Glomerular visceral epithelial cell (primary cell): ENCODE measurements around the gene ADGRD2.

Experiments
- DNase-seq: peaks from one replicate; pipeline ENCODE4 v3.0.0-alpha.2; 2016; ENCODE audit errors: extremely low spot score

The ADGRD2 gene

DNA sequence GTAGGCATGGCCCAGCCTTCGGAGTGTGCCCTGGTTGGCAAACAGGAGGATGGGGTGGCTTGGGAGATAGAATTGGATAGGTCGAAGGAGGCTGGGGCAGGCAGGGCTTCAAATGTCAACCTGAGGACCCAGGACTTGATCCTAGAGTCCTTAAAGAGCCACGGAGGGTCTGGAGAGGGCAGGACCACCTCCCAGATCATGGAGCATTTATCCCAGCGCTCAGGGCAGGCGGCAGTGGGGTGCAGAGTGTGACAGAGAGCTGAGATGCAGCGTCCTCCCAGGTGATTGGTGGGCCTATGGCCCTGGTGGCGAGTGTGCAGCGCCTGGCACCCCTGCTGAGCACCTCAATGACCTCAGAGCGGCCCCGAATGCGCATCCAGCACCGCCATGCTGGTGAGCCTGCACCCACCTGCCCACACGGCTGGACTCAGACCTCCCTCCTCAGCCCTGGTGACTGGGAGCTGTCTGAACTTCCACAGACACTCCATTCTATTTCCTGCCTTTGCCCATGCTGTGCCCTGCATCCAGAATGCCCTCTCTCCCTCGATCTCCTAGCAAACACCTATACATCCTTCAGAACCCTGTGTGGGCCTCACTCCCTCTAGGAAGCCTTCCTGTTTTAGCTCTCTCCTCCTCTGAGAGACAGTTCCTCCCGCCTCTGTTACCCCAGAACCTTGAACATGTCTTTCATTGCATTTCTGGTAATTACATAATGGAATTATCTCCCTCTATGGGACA, 6.3 kb downstream of the ADGRD2 start:
- DNase-seq: no peak

DNA sequence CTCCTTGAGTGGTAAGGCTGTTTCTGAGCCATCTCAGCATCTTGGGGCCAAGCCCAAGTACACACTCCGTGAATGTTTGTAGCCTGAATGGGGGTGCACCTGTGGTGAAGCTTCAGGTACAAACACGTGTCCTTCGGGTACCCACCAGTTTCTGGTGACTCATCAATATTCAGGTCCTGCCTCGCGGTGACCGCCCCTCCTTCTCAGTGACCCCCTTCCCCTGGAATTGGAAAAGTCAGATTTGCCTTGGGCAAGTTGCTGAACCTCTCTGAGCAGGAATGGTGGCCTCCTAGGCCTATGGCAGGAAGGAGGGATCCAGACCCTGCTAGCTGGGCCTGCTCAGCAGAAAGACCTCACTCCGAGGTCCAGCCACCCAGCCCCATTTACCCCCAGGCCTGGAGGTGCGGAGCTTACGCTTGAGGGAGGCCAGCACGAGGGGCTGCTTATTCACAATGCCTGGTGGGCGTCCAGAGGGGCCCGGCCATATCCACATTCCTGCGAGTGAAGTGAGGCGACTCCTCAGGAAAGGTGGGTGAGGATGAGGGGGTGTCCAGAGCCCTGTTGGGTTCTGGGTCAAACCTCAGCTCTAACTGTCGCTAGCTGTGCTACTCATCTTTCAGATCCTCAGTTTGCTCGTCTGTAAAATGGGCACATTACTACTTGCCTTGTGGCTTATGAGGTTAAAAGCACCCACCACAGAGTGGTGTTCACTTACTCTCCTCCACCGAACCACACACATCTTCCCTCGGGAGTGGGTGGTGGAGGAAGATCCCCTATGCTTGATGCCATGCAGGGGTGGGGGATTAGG, 7.0 kb downstream of the ADGRD2 start:
- no peak for DNase-seq

DNA sequence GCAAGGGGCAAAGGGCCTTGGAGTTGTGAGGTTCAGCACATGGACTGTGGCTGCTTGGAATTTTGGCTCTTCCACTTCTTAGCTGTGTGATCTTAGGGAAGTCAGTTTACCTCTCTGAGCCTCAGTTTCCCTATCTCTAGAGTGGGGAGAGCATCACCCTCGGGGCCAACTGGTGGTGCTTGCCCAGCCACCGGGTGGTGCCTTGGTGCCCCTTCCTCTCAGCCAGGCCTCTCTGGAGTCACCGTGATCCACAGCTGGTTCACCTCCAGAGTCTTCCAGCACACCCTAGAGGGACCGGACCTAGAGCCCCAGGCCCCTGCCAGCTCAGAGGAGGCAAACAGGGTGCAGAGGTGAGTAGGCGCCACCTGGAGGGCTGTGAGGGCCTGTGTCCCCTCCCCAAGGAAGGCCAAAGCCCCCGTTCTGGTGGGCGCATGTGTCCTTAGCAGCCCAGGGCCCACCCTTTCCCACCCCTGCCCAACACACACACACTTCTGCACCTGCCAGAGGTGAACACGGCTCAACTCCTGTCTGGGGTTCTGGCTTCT, 7.7 kb downstream of the ADGRD2 start:
- DNase-seq: no peak

DNA sequence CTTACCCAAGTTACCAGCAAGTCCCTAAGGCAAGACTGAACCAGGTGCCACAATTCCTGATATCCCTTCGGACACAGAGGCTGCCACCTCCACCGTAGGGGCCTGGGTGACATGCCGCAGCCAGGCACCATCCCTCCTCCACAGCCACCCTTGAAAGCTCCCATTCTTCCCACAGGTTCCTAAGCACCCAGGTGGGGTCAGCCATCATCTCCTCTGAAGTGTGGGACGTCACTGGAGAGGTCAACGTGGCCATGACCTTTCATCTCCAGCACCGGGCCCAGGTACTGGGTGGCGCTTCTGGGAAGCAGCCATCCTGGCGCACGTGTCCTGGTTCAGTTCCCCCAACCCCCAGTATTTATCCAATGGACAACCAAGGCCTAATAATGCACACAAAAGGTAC, 8.2 kb downstream of the ADGRD2 start:
- DNase-seq: no peak

DNA sequence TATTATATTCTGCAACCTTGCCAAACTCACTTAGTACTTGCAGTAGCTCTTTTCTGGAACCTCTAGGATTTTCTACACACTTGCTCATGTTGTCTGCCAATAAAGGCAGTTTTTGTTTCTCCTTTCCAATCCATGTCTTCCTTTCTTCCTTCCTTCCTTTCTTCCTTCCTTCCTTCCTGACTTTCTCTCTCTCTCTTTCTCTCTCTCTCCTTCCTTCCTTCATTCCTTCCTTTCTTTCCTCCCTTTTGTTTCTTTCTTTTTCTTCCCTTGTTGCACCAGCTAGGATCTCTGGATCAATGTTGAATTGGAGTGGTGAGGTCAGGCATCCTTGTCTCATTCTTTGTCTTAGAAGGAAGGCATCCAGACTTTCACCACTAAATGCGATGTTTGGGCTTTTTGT, 12.5 kb downstream of the ADGRD2 start:
- no peak for DNase-seq

DNA sequence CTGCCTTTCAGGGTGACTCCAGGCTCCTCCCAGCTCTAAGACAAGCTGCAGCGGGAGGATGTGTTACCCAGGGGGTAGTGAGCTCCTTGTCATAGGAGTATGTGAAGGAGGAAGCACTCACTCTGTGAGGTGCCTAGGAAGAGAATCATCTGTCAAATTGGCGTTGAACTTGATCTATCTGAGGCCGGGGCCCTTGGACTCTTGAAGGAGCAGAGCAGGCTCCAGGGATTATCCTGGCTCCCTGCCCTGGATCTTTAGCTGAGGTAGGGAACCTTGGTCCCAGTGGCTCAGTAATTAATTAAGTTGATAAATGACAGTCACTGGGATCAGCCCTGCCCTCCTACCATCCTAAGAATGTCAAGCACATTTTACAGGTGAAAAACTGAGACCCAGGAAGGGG, 15.5 kb downstream of the ADGRD2 start:
- DNase-seq: no peak

DNA sequence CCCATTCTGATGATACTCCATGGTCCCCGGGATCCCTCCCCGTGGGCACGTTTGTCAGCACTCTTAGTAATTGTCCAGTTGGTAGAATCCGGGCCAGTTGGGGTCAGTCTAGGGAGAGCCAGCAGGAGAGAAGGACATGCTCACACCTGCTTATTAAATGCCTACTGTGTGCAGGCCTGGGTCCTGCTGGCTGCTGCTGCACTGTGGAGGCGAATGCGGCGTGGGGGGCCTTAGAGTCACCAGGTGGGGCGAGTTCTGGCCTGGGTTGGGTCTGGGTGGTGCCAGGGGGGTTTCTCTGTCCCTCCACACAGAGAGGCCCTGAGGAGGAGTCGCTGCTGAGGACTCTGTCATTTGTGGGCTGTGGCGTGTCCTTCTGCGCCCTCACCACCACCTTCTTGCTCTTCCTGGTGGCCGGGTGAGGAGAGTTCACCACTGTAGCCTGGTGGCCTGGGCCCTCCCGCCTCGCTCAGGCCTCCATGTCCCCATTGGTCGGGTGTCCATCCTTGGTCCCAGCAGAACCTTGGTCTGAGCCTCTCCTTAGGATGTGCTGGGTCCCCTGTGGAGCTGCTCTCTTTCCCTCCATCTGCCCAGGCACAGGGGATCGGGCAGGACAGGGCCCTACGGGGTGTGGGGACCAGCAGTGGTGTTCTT, 17.3 kb downstream of the ADGRD2 start:
- DNase-seq: no peak

DNA sequence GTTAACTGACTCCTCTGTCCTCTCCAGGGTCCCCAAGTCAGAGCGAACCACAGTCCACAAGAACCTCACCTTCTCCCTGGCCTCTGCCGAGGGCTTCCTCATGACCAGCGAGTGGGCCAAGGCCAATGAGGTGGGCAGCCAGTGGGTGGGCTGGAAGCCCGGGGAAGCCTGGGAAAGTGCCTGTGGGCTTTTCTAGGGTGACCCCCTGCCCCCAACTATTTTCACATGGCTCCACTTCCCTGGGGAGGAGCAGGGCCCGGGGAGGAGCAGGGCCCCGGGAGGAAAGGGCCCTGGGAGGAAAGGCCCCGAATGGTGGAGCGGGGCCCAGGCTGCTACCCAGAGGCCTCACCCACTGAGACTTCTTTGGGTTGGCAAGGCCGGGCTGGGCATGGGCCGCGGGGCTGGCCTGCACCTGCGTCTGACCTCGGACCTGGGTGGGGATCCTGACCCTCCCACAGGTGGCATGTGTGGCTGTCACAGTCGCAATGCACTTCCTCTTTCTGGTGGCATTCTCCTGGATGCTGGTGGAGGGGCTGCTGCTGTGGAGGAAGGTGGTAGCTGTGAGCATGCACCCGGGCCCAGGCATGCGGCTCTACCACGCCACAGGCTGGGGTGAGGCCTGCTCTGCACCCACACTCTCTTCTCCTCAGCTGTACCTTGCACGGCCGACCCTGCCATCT, 17.9 kb downstream of the ADGRD2 start:
- DNase-seq: no peak

DNA sequence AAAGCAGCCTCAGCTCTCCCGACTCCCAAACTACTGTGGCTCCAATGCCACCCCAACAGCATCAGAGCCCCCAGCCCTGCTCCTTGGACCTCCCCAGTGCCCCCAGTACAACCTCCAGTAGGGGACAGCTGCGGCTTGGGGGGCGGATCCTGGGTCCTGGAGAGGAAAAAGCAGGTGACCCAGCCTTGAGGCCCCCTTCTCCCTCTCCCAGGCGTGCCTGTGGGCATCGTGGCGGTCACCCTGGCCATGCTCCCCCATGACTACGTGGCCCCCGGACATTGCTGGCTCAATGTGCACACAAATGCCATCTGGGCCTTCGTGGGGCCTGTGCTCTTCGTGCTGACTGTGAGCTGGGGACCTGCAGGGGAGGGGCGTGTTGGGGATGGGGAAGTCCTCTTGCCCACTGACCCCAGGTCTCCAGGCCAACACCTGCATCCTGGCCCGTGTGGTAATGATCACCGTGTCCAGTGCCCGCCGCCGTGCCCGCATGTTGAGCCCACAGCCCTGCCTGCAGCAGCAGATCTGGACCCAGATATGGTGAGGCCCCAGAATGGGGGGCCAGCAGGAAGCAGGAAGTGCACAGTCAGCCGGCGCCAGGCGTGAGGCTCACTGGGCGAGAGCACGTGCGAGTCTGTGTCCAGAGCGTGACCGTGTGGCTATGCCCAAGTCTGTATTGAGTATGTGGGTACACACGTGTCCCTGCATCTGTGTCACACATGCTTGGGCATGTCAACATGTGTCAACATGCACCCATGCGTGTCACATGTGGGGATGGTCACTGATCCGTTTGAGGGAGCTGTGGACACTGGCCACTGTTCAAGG, 19.0 kb downstream of the ADGRD2 start:
- no peak for DNase-seq

DNA sequence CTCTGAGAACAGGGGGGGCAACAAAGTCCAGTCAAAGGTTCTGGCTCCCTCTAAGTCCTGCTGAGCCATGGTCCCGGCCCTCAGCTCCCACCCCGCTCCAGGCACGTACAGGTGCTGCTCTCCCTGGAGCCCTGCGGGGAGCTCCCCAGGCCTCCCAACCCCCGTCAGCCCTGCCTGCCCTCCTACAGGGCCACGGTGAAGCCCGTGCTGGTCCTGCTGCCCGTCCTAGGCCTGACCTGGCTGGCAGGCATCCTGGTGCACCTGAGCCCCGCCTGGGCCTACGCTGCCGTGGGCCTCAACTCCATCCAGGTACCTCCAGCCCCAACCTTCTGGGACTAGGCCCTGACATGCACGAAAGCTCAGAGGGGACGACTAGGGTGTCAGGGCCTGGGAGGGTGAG, 20.1 kb downstream of the ADGRD2 start:
- no peak for DNase-seq

DNA sequence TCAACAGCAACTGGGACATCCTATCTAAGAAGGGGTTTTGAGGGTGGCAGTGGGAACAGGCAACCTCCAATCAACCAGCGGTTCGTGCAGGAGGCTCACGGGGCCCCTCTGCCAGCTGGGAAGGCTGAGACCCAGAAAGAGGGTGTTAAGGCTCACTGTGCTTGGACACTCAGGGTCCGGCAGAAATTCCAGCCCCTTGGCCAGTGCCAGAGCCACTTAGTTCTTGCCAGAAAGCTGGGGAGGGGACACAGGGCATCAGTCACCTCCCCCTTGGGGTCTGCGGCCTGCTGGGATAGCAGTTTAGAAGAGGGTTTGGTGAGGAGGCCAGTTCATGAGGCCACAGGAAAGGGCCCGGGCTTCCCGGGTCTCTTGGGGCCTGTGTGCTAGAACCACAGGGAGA, 20.5 kb downstream of the ADGRD2 start:
- DNase-seq: no peak

DNA sequence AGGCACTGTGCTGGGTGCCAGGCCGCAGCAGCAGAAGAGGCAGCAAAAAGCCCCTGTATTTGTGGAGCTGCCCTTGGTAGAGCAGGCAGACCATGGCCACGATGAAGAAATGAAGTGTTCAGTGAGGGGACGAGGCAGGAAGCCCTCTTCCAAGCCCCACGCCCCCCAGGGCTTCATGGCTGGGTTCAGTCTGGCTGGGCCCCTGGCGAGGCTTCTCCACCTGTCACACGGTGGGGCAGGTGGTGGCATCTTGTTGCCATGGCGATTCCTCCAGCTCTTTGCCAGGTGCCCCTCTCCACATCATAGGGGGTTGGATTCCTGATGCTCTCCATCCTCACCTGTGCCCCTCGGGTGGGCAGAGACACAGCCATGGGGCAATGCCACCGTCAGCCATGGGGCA, 21.5 kb downstream of the ADGRD2 start:
- DNase-seq: no peak

DNA sequence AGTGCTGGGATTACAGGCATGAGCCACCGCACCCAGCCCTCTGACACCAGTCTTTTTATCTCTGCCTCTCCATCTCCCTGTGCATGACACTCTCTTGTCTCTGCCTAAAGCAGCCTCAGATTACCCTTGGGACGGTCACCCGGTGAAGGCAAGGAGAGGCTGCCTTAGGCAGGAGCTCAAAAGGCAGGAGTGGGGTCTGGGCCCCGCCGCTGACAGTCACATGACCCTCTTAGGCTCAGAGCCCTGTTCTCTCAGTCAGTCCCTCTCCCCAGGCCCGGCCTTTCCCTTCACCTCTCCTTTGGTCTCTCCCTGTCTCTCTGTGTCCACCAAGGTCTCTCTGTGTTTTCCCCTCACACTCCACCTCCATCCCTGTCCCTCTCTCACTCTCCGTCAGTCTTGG, 22.5 kb downstream of the ADGRD2 start:
- no peak for DNase-seq

DNA sequence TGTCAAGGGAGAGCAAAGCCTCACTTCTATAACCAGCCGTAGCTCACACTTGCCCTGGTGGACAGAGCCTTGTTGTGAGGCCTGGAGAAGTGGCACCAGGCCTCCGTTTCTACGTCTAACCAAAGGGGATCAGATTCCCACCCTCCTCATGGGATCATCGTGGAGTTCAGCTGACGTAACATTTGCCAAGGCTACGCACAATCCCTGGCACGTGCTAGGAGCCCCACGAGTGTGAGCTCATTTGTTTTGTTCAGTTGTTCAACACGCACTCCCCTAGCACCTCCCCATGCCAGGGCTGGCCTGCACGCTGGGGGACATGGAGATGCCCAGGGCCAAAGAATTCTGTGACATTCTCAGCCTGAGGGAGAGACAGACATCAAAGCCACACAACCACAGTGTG, 23.1 kb downstream of the ADGRD2 start:
- DNase-seq: no peak

DNA sequence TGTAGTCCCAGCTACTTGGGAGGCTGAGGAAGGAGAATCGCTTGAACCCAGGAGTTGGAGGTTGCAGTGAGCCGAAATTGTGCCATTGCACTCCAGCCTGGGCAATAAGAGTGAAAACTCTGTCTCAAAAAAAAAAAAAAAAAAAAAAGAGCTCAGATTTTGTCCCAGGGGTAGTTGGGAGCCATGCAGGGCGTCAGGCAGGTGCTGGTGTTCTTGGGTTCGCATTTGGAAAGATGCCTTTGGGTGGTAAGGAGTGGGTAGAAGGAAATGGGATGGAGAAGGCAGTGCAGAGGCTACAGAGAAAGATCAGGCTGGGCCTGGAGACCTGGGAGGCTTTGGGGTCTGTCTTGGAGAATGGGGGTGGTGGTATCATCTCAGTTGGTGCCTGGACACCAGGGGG, 23.9 kb downstream of the ADGRD2 start:
- DNase-seq: no peak

DNA sequence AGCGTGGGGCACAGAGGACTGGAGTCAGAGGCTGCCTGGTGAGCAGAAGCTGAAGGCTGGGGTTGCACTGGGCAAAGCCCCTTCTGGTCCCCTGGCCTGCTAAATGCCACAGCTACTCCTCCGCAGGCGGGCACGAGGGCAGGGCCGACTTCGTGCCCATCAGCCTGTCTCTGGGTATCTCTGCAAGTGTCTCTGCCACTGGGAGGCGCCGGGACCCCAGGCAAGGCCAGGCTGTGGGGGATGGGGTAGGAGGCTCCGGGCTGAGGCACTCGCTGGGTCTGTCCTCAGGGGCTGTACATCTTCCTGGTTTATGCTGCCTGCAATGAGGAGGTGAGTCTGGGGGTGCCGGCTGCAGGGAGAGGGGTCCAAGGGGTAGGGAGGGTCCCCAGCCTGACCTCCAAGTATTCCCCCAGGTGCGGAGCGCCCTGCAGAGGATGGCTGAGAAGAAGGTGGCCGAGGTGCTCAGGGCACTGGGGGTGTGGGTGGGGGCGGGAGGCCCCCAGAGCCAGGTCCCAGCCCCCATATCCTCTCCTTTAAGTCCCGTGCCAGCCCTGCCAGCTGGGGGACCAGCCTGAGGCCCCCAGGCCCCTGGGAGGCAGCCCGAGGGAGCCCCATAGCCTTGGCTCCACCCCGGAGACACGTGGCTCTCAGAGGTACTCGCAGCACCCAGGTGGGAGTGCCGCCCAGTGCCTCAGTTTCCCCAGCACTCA, 25.1 kb downstream of the ADGRD2 start:
- DNase-seq: no peak

DNA sequence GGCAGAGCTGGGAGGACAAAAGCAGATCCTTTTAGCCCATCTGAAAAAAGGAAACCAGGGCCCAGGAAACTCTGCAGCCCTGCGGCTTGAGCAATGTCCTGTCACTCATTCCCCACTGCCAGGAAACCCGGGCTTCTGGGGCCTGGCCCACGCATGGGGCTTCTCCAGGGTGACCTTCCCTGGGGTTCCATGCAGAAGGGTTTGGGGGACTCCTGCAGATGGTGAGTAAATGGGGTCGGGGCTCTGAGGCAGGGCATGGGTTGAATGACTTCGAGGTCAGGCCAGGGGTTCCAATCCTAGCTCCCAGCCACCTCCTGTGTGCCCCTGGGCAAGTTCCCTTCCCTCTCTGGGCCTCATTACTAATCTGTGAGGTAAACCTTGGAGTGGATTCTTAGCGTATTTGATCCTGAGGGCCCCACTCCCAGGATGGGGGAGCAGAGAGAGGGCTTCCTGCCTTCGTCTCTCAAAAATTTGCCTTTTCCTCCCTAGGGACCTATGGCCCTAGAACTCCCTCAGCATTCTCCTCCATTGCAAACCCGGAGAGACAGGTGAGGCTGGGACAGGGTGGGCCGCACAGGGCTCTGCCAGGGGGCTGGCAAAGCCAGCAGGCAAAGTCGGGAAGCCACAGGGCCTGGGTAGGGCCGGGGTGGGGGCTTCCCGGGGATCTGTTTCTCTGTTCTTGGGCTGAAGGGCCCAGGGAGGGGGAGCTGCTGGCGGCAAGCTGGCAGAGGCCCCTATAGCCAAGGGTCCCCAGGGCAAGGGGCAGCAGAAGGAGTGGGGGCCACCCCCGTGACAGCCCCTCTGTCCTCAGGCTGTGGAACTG, 25.8 kb downstream of the ADGRD2 start:
- no peak for DNase-seq

DNA sequence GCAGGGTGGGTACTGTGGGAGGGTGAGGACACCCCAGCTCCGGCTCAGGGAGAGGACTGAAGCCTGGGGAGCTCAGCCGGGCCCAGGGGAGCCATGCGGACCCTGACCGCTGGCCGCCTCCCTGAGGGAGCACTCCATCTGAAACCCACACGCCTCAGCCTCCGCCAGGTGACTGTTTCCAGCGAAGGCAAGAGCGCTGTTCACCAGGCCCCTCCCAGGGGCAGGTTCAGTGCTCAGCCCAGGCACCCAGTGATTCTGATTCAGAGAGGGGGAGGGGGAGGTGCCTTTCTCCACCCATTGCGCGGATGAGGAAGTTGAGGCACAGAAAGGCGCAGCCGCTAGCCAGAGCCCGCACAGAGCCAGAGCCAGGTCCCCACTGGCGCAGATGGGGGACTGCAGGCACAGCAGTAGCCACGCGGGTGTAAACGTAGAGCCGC, 27.0 kb downstream of the ADGRD2 start:
- no peak for DNase-seq

DNA sequence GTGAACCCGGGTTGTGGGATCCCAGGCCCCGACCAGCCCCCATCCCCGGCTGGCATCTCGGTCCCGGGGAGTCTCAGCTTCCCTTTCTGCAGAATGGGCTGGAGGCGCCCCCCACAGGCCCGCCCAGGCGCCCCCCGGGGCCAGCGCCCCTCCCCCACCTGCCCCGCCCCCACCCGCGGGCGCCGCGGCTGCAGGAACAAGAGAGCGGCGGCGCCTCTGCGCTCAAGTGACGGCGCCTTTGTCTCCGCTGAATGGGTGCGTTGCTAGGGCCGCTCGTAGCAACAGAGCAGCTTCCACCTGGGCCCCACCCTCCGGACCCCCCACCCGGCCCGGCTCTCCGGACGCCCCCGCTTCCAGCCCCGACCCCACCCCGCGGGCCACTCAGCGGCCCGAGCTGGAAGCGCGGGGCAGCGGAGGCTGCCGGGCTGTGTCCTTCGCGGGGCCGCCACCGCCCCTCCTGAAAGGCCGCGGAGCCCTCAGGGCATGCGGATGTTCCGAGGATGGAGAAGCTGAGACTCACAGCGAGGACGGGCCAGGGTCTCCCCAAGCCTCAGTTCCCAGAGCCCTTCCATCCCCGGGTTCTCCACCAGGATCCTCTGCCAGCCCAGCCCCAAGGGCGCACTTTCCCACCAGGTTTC, 27.5 kb downstream of the ADGRD2 start:
- DNase-seq: no peak
